OCI-LY7 (cell line): ENCODE data around the gene MYCL. TPM values are rescaled to one million over a fixed set of nuclear protein-coding genes. Genes with fewer than 3 reads are reported as not detected.
"Not testable (repeated sequence)": the region's sequence is repeated elsewhere in the genome, so short reads cannot be mapped to it uniquely, and the experiment has no call there.

Experiments
- BruUV-seq: library from RNA; stranded (reverse); fragments of 400-500 nt; replicated peaks from 2 replicates; lab custom pipeline; 2021; lab: Mats Ljungman, UMichigan
- CTCF ChIA-PET: fragments of 300-600 bp; sonication (Branson Sonifier 250); formaldehyde crosslinking; loops from one replicate; lab custom pipeline; 2022; ENCODE audit warnings: antibody characterized with exemption; ENCODE audit not compliant: unreplicated experiment; lab: Charles Lee
- POLR2A ChIA-PET: fragments of 300-600 bp; sonication (Branson Sonifier 250); formaldehyde crosslinking; loops from one replicate; lab custom pipeline; 2022; ENCODE audit warnings: antibody characterized with exemption; lab: Charles Lee
- DNase-seq: peaks from one replicate; pipeline ENCODE4 v3.0.0-alpha.2; 2015; ENCODE audit warnings: low spot score
- H2AFZ ChIP-seq: fragments of 200-600 bp; sonication (generic), shearing (Covaris generic); 2 replicates; pipeline ENCODE4 v1.6.1; 2014; ENCODE audit warnings: mild to moderate bottlenecking, antibody characterized with exemption, low read length, moderate library complexity
- H3K27ac ChIP-seq: fragments of 200-600 bp; sonication (generic); 2 replicates; pipeline ENCODE4 v1.5.1; 2014; ENCODE audit warnings: mixed run types, low read depth, mild to moderate bottlenecking, moderate library complexity, low read length, inconsistent platforms; ENCODE audit not compliant: poor library complexity, severe bottlenecking
- H3K36me3 ChIP-seq: fragments of 200-600 bp; sonication (generic); 2 replicates; pipeline ENCODE4 v1.6.1; 2014; ENCODE audit warnings: mild to moderate bottlenecking, antibody characterized with exemption, low read length, moderate library complexity, mixed read lengths; ENCODE audit not compliant: insufficient read depth
- H3K4me1 ChIP-seq: fragments of 200-600 bp; sonication (generic); 2 replicates; pipeline ENCODE4 v1.5.1; 2014; ENCODE audit warnings: mild to moderate bottlenecking, low read length; ENCODE audit not compliant: insufficient read depth, poor library complexity, severe bottlenecking
- H3K4me2 ChIP-seq: fragments of 200-600 bp; sonication (generic); 2 replicates; pipeline ENCODE4 v1.6.1; 2014; ENCODE audit warnings: mild to moderate bottlenecking, low read length
- H3K4me3 ChIP-seq: fragments of 200-600 bp; sonication (generic); 2 replicates; pipeline ENCODE4 v1.5.1; 2014; ENCODE audit warnings: mild to moderate bottlenecking, low read depth, low read length; ENCODE audit not compliant: poor library complexity, severe bottlenecking
- H3K79me2 ChIP-seq: fragments of 200-600 bp; sonication (generic); 2 replicates; pipeline ENCODE4 v1.6.1; 2016; ENCODE audit warnings: low read depth, mild to moderate bottlenecking, low read length, moderate library complexity, mixed read lengths; ENCODE audit not compliant: insufficient read depth
- H3K9me2 ChIP-seq: fragments of 200-600 bp; sonication (generic); 2 replicates; pipeline ENCODE4 v1.6.1; 2016; ENCODE audit warnings: mild to moderate bottlenecking, low read length, mixed read lengths; ENCODE audit not compliant: insufficient read depth
- H3K9me3 ChIP-seq: fragments of 200-600 bp; sonication (generic); 2 replicates; pipeline ENCODE4 v1.6.1; 2014; ENCODE audit warnings: mild to moderate bottlenecking, mixed run types, low read length, mixed read lengths
- H4K20me1 ChIP-seq: fragments of 200-600 bp; sonication (generic); 2 replicates; pipeline ENCODE4 v1.6.1; 2014; ENCODE audit warnings: mild to moderate bottlenecking, antibody characterized with exemption, low read length, moderate library complexity, mixed read lengths; ENCODE audit not compliant: insufficient read depth
- CTCF ChIP-seq: fragments of 200-600 bp; sonication (generic); conservative IDR thresholded peaks from 2 replicates; pipeline ENCODE4 v1.5.1; 2014; ENCODE audit warnings: mild to moderate bottlenecking, antibody characterized with exemption, low read length, moderate library complexity, mixed read lengths
- EZH2phosphoT487 ChIP-seq: fragments of 200-600 bp; sonication (generic); IDR thresholded peaks from 2 replicates; pipeline ENCODE4 v1.6.1; 2018; ENCODE audit warnings: low read depth, borderline replicate concordance, mild to moderate bottlenecking, mixed run types, antibody characterized with exemption, low read length, moderate library complexity, mixed read lengths
- intact Hi-C: fragments of 100-400 bp; cut with micrococcal nuclease; formaldehyde crosslinking; loops from one replicate; pipeline ENCODE4 v1.10.0; 2022; ENCODE audit not compliant: unreplicated experiment
- total RNA-seq, 2 experiments: library from RNA; depleted of rRNA in 1 of 2; stranded (reverse); fragments of >200 nt in 1 of 2; shearing (Covaris generic) in 1 of 2; gene quantifications; 2 replicates each; pipeline ENCODE4 v1.2.3, GENCODE V29; 2014 to 2022

Gene MYCL
- total RNA-seq, 2 experiments from 2014 or later, result 0.41 to 1.0 TPM

- TF ChIP-seq EZH2phosphoT487 (no peak), CTCF (no peak)
- no peaks in the 10 kb centered on the region for H3K4me1 ChIP-seq
- no peak overlapping the region for H2AFZ ChIP-seq
- no peak overlapping the region for H3K4me3 ChIP-seq
- no peaks in the 10 kb centered on the region for H4K20me1 ChIP-seq
- no peaks in the 10 kb centered on the region for H3K79me2 ChIP-seq
- H3K36me3 ChIP-seq, result no peaks in the 10 kb centered on the region
- no peak for DNase-seq
- intact Hi-C loops, result no loop called here
- H3K9me3 ChIP-seq, result no peaks in the 10 kb centered on the region
- ChIA-PET POLR2A (interaction anchor here (0.9 kb wide), 1 partner anchor 64 kb away, joined by 3 read pairs; no protein-coding TSS in a partner anchor), CTCF (no interaction called here)
- BruUV-seq, result no TSS peak
- H3K27ac ChIP-seq, result no peak overlapping the region
- no peak overlapping the region for H3K4me2 ChIP-seq
- H3K9me2 ChIP-seq, result no peaks in the 10 kb centered on the region
Measured at GRCh38 chr1:39917825-39918224, 16.1 kb upstream of the MYCL start.

GRCh38 chr1:39915499-39916129 is 13.9 kb upstream of the MYCL start:
- H3K27ac ChIP-seq, result no peak overlapping the region
- H3K79me2 ChIP-seq, result no peaks in the 10 kb centered on the region
- no peaks in the 10 kb centered on the region for H3K36me3 ChIP-seq
- ChIA-PET CTCF (no interaction called here), POLR2A (interaction anchor here (0.7 to 1.8 kb wide), 2 partner anchors 10 to 491 kb away, joined by 4 read pairs; no protein-coding TSS in a partner anchor)
- no peaks in the 10 kb centered on the region for H3K9me2 ChIP-seq
- no peak for DNase-seq
- no peak for TF ChIP-seq EZH2phosphoT487
- no peak for TF ChIP-seq CTCF
- no peak overlapping the region for H3K4me3 ChIP-seq
- H3K9me3 ChIP-seq, result no peaks in the 10 kb centered on the region
- H3K4me2 ChIP-seq, result no peak overlapping the region
- no peaks in the 10 kb centered on the region for H4K20me1 ChIP-seq
- BruUV-seq, result no TSS peak
- no peaks in the 10 kb centered on the region for H3K4me1 ChIP-seq
- H2AFZ ChIP-seq, result no peak overlapping the region
- intact Hi-C loops, result no loop called here

GRCh38 chr1:39913136-39913535 is 11.4 kb upstream of the MYCL start:
- H4K20me1 ChIP-seq, H3K4me1 ChIP-seq, CTCF ChIA-PET, H3K27ac ChIP-seq, intact Hi-C loops, BruUV-seq, H3K4me2 ChIP-seq, H3K4me3 ChIP-seq, H2AFZ ChIP-seq, H3K36me3 ChIP-seq, H3K9me2 ChIP-seq, POLR2A ChIA-PET, H3K79me2 ChIP-seq, H3K9me3 ChIP-seq, DNase-seq: not testable (repeated sequence)
